T-helper 22 cell (primary cell): ENCODE data around the gene CBARP.

Experiments used
- DNase-seq: peaks from one replicate; pipeline ENCODE4 v3.0.0-alpha.2; 2020; ENCODE audit warnings: low read depth

The CBARP gene

DNA sequence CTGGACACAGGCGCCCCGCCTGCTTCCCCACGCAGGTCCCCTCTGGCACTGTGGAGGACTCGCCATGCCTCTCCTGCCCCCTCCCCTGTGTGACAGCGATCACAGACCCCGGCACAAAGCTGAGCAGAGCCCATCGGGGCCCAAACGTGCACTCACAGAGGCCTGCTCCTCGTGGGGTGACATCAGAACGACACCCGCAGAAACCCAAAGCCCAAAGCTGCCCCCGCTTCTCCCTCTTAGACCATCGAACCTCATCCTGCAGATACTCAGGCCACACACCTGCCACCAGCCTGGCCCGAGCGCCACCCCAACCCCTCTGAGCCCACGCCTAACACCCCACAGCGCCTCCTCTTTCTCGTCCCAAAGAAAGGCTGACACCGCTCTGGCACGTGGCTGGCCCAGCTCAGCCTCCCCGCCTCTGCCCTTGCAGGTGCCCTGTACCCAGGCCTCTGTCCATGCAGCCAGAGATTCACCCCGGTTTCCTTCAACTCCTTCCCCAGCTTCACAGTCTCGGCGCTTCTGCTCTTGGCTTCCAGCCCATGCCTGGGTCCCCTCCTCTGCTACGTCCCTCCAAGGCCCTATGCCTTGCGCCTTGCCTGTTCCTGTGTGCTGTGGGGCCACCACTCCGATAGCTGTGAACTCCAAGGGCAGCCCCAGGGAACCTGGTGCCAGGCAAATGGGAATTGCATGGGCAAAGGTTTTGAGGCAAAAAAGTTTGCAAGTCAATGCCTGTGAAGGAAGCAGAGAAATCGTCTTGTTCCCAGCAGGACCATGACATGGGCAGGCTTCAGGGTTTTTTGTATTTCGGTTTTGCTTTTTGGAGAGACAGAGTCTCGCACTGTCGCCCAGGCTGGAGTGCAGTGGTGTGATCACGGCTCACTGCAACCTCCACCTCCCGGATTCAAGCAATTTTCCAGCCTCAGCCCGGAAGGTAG is 831 bp upstream of the CBARP start:
- DNase-seq, result no peak

DNA sequence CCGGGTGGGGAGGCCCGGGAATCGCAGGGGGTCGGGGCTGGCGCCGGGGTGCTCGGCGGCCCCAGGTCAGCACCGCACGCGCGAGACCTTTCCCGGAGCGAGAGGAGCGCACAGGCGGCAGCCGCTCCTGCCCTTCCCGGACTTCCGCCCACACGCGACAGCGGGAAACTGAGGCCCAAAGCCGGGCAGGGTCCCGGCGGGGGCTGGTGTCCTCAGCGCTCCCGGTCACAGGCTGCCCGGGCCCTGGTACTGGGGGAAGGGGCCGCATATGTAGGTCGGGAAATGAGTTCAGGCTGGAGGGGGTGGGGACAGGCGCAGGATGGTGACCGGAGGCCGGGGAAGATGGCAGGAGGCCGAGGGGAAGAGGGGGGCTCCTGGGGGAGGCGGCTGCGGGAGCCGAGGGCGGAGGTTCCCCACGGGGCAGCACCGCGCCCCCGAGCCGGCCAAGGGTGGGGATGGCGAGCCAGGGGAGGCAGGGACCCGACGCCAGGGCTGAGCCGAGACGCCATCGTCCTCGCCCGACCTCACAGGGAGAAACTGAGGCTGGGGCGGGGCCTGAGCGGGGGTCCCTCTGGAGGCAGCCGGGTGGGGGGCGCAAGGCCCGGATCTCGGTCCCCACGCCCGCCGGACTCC is 662 bp downstream of the CBARP start:
- no peak for DNase-seq

- DNase-seq, result no peak
Measured at GRCh38 chr19:1236576-1236975, 1.2 kb downstream of the CBARP start.

GRCh38 chr19:1235625-1236538 is 1.9 kb downstream of the CBARP start:
- no peak for DNase-seq

DNA sequence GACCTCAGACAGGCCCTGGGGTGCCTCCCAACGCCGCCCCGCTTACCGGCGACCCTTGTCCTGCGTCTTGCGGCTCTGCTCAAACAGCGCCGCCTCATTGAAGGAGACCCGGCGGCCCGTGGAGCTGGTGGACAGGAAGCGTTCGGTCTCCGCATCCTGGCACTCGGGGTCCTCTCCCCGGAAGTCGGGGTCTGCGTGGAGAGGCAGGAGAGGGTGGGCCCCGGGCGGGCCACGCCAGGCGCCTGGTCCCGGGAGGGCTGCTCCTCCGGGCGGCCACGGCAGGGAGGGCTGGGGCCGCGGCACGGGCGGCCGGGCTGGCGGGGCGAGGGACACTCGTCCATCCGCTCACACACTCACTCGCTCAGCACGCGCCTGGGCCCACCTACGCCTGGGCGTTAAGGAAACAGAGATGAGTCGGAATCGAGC is 2.8 kb downstream of the CBARP start:
- no peak for DNase-seq

- DNase-seq, result no peak
Measured at GRCh38 chr19:1234051-1234954, 3.5 kb downstream of the CBARP start.

DNA sequence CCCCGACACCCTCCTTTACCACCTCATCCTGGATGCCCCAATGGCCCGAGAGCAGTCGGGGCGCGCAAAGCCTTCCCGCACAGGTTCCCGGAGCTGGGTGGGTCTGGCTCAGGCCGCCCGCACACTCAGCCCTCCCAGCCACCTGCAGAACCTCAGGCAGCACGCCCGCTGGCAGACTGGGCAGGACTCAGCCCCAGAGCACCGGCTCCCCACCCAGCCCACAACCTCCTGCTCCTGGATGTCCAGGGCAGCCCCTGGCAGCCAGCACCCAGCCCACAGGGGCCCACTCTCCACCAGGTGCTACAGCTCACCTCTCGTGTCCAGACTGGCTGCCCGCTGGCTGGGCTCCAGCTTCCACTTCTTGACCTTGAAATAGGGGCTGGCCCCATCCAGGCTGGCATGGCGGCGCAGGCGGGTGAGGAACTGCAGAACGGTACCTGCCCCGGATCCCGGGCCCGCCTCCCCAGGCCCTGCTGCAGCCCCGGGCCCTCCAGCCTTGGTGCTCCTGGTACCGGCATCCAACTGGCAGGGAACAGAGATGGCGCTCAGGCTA is 4.6 kb downstream of the CBARP start:
- DNase-seq, result no peak

DNA sequence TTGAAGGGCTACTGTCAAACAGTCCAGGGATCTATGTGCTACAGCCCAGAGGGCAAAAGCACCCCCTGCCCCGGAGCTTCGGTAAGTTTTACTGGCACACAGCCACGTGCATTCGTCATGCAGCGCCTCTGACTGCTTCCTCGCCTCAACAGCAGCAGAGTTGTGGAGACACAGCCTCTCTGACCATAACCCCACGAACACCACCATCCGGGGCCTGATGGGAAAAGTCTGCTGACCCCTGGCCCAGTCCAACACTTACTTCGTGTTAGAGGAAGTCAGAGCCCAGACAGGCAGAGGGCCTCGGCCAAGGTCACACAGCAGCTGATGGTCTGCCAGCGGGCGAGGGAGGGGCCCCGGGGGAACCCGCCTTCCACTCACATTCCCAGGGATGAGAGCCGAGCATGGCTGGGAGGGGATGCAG is 5.1 kb downstream of the CBARP start:
- DNase-seq, result no peak

DNA sequence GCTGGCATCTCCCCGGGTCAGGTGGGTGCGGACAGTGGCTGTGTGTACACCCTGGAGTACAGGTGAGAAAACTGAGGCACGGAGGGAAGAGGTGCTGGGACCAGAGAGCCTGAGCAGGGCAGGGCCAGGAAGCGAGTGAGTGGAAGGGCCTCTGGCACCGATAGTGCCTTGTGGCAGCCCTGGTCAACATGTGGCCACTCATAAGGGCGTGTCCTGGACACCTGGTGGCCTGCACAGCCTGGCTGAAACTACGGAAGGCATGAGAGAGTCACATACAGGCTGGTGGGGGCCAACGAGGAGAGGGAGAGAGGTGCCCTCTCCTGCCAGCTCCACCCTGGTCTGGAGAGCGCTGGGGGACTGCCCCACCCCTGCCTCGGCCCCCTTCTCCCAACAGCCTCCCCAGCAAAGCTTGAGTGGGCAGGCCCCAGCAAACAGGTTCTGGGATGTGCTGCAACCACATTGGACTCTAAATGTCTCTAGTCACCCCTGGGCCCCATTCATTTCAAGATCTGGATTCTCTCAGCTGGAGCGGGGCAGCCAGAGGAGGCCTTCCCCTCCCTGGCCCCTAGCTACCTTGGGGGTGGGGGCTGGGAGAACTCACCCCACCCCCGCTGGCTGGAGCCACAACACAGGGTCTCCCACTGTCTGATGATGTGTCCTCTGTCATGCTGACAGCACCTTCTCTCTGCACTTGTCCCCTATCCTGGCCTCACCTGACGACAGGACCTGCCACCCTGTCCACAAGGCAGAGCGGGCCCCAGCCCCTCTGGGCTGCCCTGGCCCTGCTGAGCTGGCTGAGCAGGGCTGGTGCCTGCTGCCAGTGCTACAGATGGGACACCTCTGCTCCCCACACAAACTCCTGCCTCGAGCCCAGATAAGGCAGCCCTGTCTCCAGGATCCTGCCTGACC is 5.8 kb downstream of the CBARP start:
- DNase-seq, result no peak

GRCh38 chr19:1230783-1231489 is 6.9 kb downstream of the CBARP start:
- DNase-seq, result no peak

GRCh38 chr19:1229924-1230782 is 7.7 kb downstream of the CBARP start:
- DNase-seq, result no peak

DNA sequence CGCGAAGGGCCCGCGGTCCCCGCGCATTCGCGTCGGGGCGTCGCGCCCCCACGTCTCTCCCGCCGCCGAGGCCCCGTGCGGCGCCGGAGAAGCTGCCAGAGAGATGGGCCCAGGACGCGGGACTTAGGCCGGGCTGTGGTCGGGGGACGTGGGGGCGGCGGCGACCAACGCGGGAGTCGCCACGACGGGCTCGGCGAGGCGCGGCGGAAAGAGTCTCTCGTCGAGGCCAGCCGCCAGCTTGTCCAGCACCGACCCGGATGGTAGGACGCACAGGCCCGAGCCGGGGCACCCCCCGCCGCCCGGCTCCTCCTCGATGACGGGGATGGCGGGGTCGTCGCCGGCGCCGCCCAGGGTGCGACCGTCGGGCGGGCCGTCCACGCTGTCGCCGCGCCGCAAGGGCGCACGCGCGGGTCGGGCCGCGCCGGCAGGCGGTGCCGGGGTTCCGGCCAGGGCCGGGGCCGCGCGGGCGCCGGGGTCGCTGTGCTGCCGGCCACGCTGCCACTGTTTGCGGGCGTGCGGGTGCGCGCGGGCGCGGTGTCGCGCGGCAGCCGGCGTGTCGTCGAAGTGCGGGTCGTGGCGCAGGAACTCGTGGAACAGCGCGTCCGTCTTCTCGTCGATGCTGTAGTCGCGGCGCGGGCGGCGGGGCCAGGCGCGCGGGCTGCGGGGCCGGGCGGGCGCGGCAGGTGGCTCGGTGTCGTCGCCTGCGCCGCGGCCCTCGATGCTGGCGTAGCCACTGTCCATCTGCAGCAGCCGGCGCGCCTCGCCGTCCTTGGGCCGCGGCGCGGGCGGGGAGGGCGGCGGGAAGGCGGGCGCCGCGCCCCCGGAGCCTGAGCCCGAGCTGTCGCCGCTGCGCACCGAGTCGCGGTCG is 8.5 kb downstream of the CBARP start:
- no peak for DNase-seq

GRCh38 chr19:1228161-1228957 is 9.4 kb downstream of the CBARP start:
- no peak for DNase-seq

DNA sequence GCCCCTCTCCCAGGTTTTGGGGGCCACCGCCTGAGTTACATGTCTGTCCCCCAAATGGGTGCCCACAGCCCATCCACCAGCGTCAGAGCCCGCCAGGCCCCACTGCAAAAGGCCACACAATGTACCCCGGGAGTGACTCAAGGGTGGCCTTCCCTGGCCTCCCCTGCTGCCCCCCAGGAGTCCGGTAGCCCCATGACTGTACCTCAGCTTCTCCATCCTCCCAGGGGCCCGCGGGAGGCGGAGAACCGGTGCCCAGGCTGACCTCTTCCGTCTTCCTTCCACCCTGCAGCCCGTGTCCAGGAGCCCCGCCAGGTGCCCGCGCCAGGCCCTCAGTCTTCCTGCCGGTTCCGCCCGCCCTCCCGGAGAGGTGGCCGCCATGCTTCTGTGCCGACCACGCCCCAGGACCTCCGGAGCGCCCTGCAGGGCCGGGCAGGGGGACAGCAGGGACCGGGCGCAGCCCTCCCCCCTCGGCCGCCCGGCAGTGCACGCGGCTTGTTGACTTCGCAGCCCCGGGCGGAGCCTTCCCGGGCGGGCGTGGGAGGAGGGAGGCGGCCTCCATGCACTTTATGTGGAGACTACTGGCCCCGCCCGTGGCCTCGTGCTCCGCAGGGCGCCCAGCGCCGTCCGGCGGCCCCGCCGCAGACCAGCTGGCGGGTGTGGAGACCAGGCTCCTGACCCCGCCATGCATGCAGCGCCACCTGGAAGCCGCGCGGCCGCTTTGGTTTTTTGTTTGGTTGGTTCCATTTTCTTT is 10.3 kb downstream of the CBARP start:
- no peak for DNase-seq

- DNase-seq, result no peak
Measured at GRCh38 chr19:1226522-1227303, 11.1 kb downstream of the CBARP start.
